HUES48 (cell line): Measurements from ENCODE around the gene CT55.
"Not testable (repeated sequence)": the region's sequence is repeated elsewhere in the genome, so short reads cannot be mapped to it uniquely, and the experiment has no call there.

ENCODE experiments used
- H3K27ac ChIP-seq: one replicate; pipeline ENCODE4 v1.7.0; 2013; ENCODE audit warnings: low read depth, low read length, inconsistent platforms
- H3K27me3 ChIP-seq: 2 replicates; pipeline ENCODE4 v1.6.1; 2013; ENCODE audit warnings: mild to moderate bottlenecking, low read length; ENCODE audit not compliant: control insufficient read depth, insufficient read depth
- H3K36me3 ChIP-seq: 2 replicates; pipeline ENCODE4 v1.6.1; 2013; ENCODE audit warnings: low read length; ENCODE audit not compliant: control insufficient read depth, insufficient read depth
- H3K4me1 ChIP-seq: 2 replicates; pipeline ENCODE4 v1.6.1; 2013; ENCODE audit warnings: mild to moderate bottlenecking, low read length; ENCODE audit not compliant: control insufficient read depth, insufficient read depth
- H3K4me3 ChIP-seq: 2 replicates; pipeline ENCODE4 v1.5.1; 2013; ENCODE audit warnings: mild to moderate bottlenecking, low read depth, low read length
- H3K9ac ChIP-seq: 2 replicates; pipeline ENCODE4 v1.6.1; 2013; ENCODE audit warnings: mild to moderate bottlenecking, low read depth, low read length, moderate library complexity
- H3K9me3 ChIP-seq: 2 replicates; pipeline ENCODE4 v1.6.1; 2013; ENCODE audit warnings: low read length; ENCODE audit not compliant: control insufficient read depth, insufficient read depth

CT55 gene

GRCh38 chrX:135170877-135171519, at the start of gene CT55:
CT55 (minus strand) TSS chrX:135171398; CDS start chrX:135171171, 227 bp downstream.
- no peak within 1 kb of the TSS for H3K4me3 ChIP-seq
- H3K27me3 ChIP-seq: peaks cover 2% of the 10 kb centered on the region; the same call in 1 of the 2 replicates
- no peaks in the 10 kb centered on the region for H3K4me1 ChIP-seq
- H3K9me3 ChIP-seq: no peaks in the 10 kb centered on the region
- no peak within 1 kb of the TSS for H3K27ac ChIP-seq
- no peaks in the 10 kb centered on the region for H3K36me3 ChIP-seq
- H3K9ac ChIP-seq: no peak within 1 kb of the TSS

GRCh38 chrX:135213200-135213844, 42.1 kb upstream of the CT55 start:
- Histone ChIP-seq H3K27ac (no peak overlapping the region), H3K27me3 (no peaks in the 10 kb centered on the region), H3K36me3 (no peaks in the 10 kb centered on the region), H3K9me3 (0 out of 2 replicates have a peak, but pooled peaks cover 5% of the 10 kb centered on the region), H3K9ac (no peak overlapping the region), H3K4me3 (no peak overlapping the region), H3K4me1 (no peaks in the 10 kb centered on the region)

GRCh38 chrX:135206427-135206826, 35.2 kb upstream of the CT55 start:
- not testable (repeated sequence) for H3K27ac ChIP-seq, H3K27me3 ChIP-seq, H3K9ac ChIP-seq, H3K4me1 ChIP-seq, H3K36me3 ChIP-seq, H3K4me3 ChIP-seq, H3K9me3 ChIP-seq

- Histone ChIP-seq H3K27ac (no peak overlapping the region), H3K4me1 (no peaks in the 10 kb centered on the region), H3K4me3 (no peak overlapping the region), H3K36me3 (no peaks in the 10 kb centered on the region), H3K9me3 (no peaks in the 10 kb centered on the region), H3K27me3 (no peaks in the 10 kb centered on the region), H3K9ac (no peak overlapping the region)
These were observed 29.1 kb upstream of the CT55 start for GRCh38 chrX:135200297-135200696.

GRCh38 chrX:135194684-135195083, 23.5 kb upstream of the CT55 start:
- no peak overlapping the region for H3K9ac ChIP-seq
- H3K27me3 ChIP-seq: peaks cover 5% of the 10 kb centered on the region; the same call in 1 of the 2 replicates
- no peaks in the 10 kb centered on the region for H3K36me3 ChIP-seq
- H3K4me1 ChIP-seq: no peaks in the 10 kb centered on the region
- no peak overlapping the region for H3K4me3 ChIP-seq
- no peak overlapping the region for H3K27ac ChIP-seq
- no peaks in the 10 kb centered on the region for H3K9me3 ChIP-seq

GRCh38 chrX:135193740-135194139, 22.5 kb upstream of the CT55 start:
- Histone ChIP-seq H3K4me3 (no peak overlapping the region), H3K4me1 (no peaks in the 10 kb centered on the region), H3K9ac (no peak overlapping the region), H3K27me3 (peaks cover 5% of the 10 kb centered on the region; the same call in 1 of the 2 replicates), H3K36me3 (no peaks in the 10 kb centered on the region), H3K27ac (no peak overlapping the region), H3K9me3 (no peaks in the 10 kb centered on the region)

- peaks cover 5% of the 10 kb centered on the region; the same call in 1 of the 2 replicates for H3K27me3 ChIP-seq
- H3K36me3 ChIP-seq: no peaks in the 10 kb centered on the region
These were observed 20.6 kb upstream of the CT55 start for GRCh38 chrX:135191838-135192237.

GRCh38 chrX:135185795-135186443, 14.7 kb upstream of the CT55 start:
- Histone ChIP-seq H3K4me1 (peaks cover 7% of the 10 kb centered on the region; the same call in 1 of the 2 replicates), H3K9ac (no peak overlapping the region), H3K27ac (no peak overlapping the region), H3K27me3 (peaks cover 2% of the 10 kb centered on the region; the same call in 1 of the 2 replicates), H3K36me3 (no peaks in the 10 kb centered on the region), H3K4me3 (no peak overlapping the region), H3K9me3 (no peaks in the 10 kb centered on the region)

More at GRCh38 chrX:135191838-135192237, 20.6 kb upstream of the CT55 start:
- H3K4me3 ChIP-seq: no peak overlapping the region
- H3K9me3 ChIP-seq: no peaks in the 10 kb centered on the region
- H3K9ac ChIP-seq: no peak overlapping the region
- no peaks in the 10 kb centered on the region for H3K4me1 ChIP-seq
- no peak overlapping the region for H3K27ac ChIP-seq

- no peaks in the 10 kb centered on the region for H3K36me3 ChIP-seq
- no peak overlapping the region for H3K9ac ChIP-seq
- H3K9me3 ChIP-seq: no peaks in the 10 kb centered on the region
- no peak overlapping the region for H3K4me3 ChIP-seq
- no peaks in the 10 kb centered on the region for H3K4me1 ChIP-seq
- H3K27ac ChIP-seq: no peak overlapping the region
- peaks cover 7% of the 10 kb centered on the region; the same call in 1 of the 2 replicates for H3K27me3 ChIP-seq
These were observed 7.4 kb upstream of the CT55 start for GRCh38 chrX:135178636-135179035.

GRCh38 chrX:135170468-135170867, 730 bp downstream of the CT55 start:
- Histone ChIP-seq H3K9me3 (no peaks in the 10 kb centered on the region), H3K4me3 (no peak overlapping the region), H3K36me3 (no peaks in the 10 kb centered on the region), H3K27ac (no peak overlapping the region), H3K27me3 (peaks cover 2% of the 10 kb centered on the region; the same call in 1 of the 2 replicates), H3K4me1 (no peaks in the 10 kb centered on the region), H3K9ac (no peak overlapping the region)

GRCh38 chrX:135169534-135169933, 1.7 kb downstream of the CT55 start:
- H3K9me3 ChIP-seq, H3K4me1 ChIP-seq, H3K27me3 ChIP-seq: not testable (repeated sequence)

More at GRCh38 chrX:135169534-135169933, 1.7 kb downstream of the CT55 start:
- not testable (repeated sequence) for H3K27ac ChIP-seq, H3K4me3 ChIP-seq, H3K9ac ChIP-seq, H3K36me3 ChIP-seq
